HepG2 (cell line): ENCODE results near the gene GINS3. TPM values are rescaled to one million over a fixed set of nuclear protein-coding genes. Genes with fewer than 3 reads are reported as not detected.

ENCODE experiments used
- ARNT2 ChIP-seq: sonication (generic); formaldehyde crosslinking; IDR thresholded peaks from 2 replicates; pipeline ENCODE4 v1.8.0; 2022; ENCODE audit warnings: mild to moderate bottlenecking, low read depth, missing genetic modification reagents, moderate library complexity
- ASH2L ChIP-seq: fragments of 300-600, 200-600 bp; sonication (generic); IDR thresholded peaks from 2 replicates; pipeline ENCODE4 v1.7.0; 2017; ENCODE audit warnings: low read depth, mild to moderate bottlenecking, moderate library complexity, mixed read lengths, low read length; ENCODE audit not compliant: insufficient read length
- ATF2 ChIP-seq: sonication (generic); formaldehyde crosslinking; IDR thresholded peaks from 2 replicates; pipeline ENCODE4 v1.4.0; 2020; ENCODE audit warnings: missing genetic modification reagents
- ATF3 ChIP-seq: sonication (generic); formaldehyde crosslinking; IDR thresholded peaks from 2 replicates; pipeline ENCODE4 v1.4.0; 2020; ENCODE audit warnings: missing genetic modification reagents
- ELF1 ChIP-seq: sonication (generic); formaldehyde crosslinking; IDR thresholded peaks from 2 replicates; pipeline ENCODE4 v1.4.0; 2020; ENCODE audit warnings: missing genetic modification reagents
- EZH2 ChIP-seq: conservative IDR thresholded peaks from 2 replicates; pipeline ENCODE4 v1.6.1; 2012; ENCODE audit warnings: mild to moderate bottlenecking, low read depth, low read length, moderate library complexity
- FOXA1 ChIP-seq, 2 experiments: fragments of 450-650 bp in 1 of 2; sonication (generic) in 1 of 2; formaldehyde crosslinking in 1 of 2; IDR thresholded peaks; 2 replicates each; pipeline versions ENCODE4 v1.4.0 to v1.6.1; 2016 to 2020; ENCODE audit warnings: missing genetic modification reagents in 1 of 2
- HMG20B ChIP-seq: conservative IDR thresholded peaks from 2 replicates; pipeline ENCODE4 v1.6.1; 2016; ENCODE audit warnings: missing genetic modification reagents, missing compliant biosample characterization
- HNF1A ChIP-seq, 2 experiments: sonication (generic) in 1 of 2; formaldehyde crosslinking in 1 of 2; IDR thresholded peaks; 2 replicates each; pipeline versions ENCODE4 v1.4.0 to v1.6.1; 2016 to 2020; ENCODE audit warnings: borderline replicate concordance in 1 of 2, low read depth in 1 of 2, mild to moderate bottlenecking in 1 of 2, missing genetic modification reagents in 1 of 2
- MAFG ChIP-seq: sonication (generic); formaldehyde crosslinking; IDR thresholded peaks from 2 replicates; pipeline ENCODE4 v1.5.1; 2020; ENCODE audit warnings: mild to moderate bottlenecking, missing genetic modification reagents
- NCOA5 ChIP-seq: sonication (generic); formaldehyde crosslinking; IDR thresholded peaks from 2 replicates; pipeline ENCODE4 v1.4.0; 2020; ENCODE audit warnings: missing genetic modification reagents
- SMYD3 ChIP-seq: sonication (generic); formaldehyde crosslinking; IDR thresholded peaks from 2 replicates; pipeline ENCODE4 v1.8.1; 2023; ENCODE audit warnings: mild to moderate bottlenecking, missing genetic modification reagents
- ZNF121 ChIP-seq: sonication (generic); formaldehyde crosslinking; IDR thresholded peaks from 2 replicates; pipeline ENCODE4 v1.5.0; 2020; ENCODE audit warnings: mild to moderate bottlenecking, missing genetic modification reagents
- ZNF20 ChIP-seq: sonication (generic); formaldehyde crosslinking; IDR thresholded peaks from 2 replicates; pipeline ENCODE4 v1.4.0; 2020; ENCODE audit warnings: mild to moderate bottlenecking, moderate library complexity, missing genetic modification reagents
- ZNF335 ChIP-seq: sonication (generic); formaldehyde crosslinking; IDR thresholded peaks from 2 replicates; pipeline ENCODE4 v1.4.0; 2020; ENCODE audit warnings: missing genetic modification reagents
- ZNF484 ChIP-seq: sonication (generic); formaldehyde crosslinking; IDR thresholded peaks from 2 replicates; pipeline ENCODE4 v1.5.1; 2020; ENCODE audit warnings: mild to moderate bottlenecking, low read depth, missing genetic modification reagents, borderline replicate concordance
- ZNF572 ChIP-seq: sonication (generic); formaldehyde crosslinking; IDR thresholded peaks from 2 replicates; pipeline ENCODE4 v1.5.1; 2020; ENCODE audit warnings: mild to moderate bottlenecking, missing genetic modification reagents
- ZNF75D ChIP-seq: sonication (generic); formaldehyde crosslinking; IDR thresholded peaks from 2 replicates; pipeline ENCODE4 v1.8.1; 2023; ENCODE audit warnings: missing genetic modification reagents, mild to moderate bottlenecking, borderline replicate concordance
- ZNF773 ChIP-seq: sonication (generic); formaldehyde crosslinking; IDR thresholded peaks from 2 replicates; pipeline ENCODE4 v1.4.0; 2020; ENCODE audit warnings: missing genetic modification reagents, borderline replicate concordance
- ZSCAN25 ChIP-seq: sonication (generic); formaldehyde crosslinking; IDR thresholded peaks from 2 replicates; pipeline ENCODE4 v1.8.0; 2022; ENCODE audit warnings: mild to moderate bottlenecking, missing genetic modification reagents
- polyA plus RNA-seq, 8 experiments: library from polyadenylated mRNA; depleted of rRNA in 3 of 8; stranded (reverse) in 7 of 8; unstranded in 1 of 8; fragments of >200 nt; fragmentation: Illumina TruSeq in 4 of 8; extraction: Trizol in 4 of 8; gene quantifications; 2 replicates each; pipeline versions ENCODE4 v1.2.1 to v1.2.3, GENCODE V29; 2011 to 2016; ENCODE audit warnings: low read depth in 4 of 8, missing spikeins in 1 of 8, mixed read lengths in 1 of 8; ENCODE audit not compliant: insufficient read depth in 1 of 8
- total RNA-seq, 5 experiments: library from RNA; depleted of rRNA; stranded (reverse); fragments of >200 nt; fragmentation: Illumina TruSeq; extraction: Trizol; gene quantifications; 2 replicates each; pipeline ENCODE4 v1.2.3, GENCODE V29; 2016; ENCODE audit warnings: low read depth in 1 of 5
- TF ChIP-seq, protein P1 (sequence below): sonication (generic); formaldehyde crosslinking; IDR thresholded peaks from 2 replicates; pipeline ENCODE4 v1.8.0; 2022; ENCODE audit warnings: missing genetic modification reagents, mild to moderate bottlenecking, inconsistent platforms, borderline replicate concordance

The GINS3 gene
- total and polyA plus RNA-seq, 2 of the 13 experiments (the other 11 are each of a cell fraction or from before 2014, with no cell fraction given), result 6.5 to 19.3 TPM

DNA sequence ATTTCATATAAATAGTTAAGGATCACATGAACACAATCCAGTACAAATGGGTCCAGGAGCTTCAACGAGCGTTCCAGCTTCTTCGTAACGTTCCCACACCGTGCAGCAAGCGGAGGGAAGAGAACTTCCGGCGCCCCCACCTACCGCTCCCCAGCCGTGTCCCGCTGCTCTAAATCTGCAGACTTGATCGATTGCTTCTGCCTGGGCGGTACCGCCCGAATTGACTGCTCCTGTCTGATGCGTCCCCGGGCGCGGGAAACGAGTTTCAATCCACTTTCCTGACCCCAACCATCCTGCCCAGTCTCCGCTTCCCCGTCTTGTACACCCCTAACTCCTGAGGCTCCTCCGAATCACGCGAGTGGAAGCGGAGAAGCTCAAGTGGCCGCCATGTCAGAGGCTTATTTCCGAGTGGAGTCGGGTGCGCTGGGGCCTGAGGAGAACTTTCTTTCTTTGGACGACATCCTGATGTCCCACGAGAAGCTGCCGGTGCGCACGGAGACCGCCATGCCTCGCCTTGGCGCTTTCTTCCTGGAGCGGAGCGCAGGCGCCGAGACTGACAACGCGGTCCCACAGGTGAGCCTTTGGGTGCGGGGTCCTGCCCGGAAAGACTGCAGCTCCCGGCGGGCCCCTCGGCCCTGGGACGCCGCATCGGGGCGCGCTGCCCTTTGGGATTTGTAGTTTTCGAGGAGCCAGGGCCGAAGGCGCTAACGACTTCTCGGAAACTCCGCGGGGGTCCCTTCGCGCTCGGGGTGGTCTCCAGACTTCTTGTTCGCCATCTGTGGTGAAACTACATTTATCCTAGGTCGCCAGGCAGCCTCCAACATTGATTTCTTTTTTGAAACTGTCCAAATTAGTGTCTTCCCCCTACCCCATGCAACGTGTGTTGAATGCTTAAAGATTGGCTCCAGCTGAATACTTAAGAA, at the start of gene GINS3 (continued):
- TF ChIP-seq HNF1A (IDR thresholded peaks at IDR 0.05; ENCODE audit: low read depth) (no peak), HNF1A (CRISPR knock-in tag; IDR thresholded peaks at IDR 0.05; ENCODE audit: borderline replicate concordance) (peak; percentile 74), SMYD3 (CRISPR knock-in tag) (peak; percentile 88; the same call in 1 of the 2 replicates), ZNF75D (CRISPR knock-in tag) (no peak), ZNF484 (CRISPR knock-in tag) (0 out of 2 replicates have a peak, but pooled peaks have one; percentile 4), ARNT2 (CRISPR knock-in tag) (peak; percentile 91), FOXA1 (IDR thresholded peaks at IDR 0.05) (no peak), FOXA1 (CRISPR knock-in tag; IDR thresholded peaks at IDR 0.05) (peak; percentile 24; the same call in 1 of the 2 replicates), ZSCAN25 (CRISPR knock-in tag) (peak; percentile 75), ZNF335 (CRISPR knock-in tag) (peak; percentile 86; the same call in 1 of the 2 replicates), ZNF20 (CRISPR knock-in tag) (no peak; the same call in 1 of the 2 replicates), ASH2L (peak; percentile 99), HMG20B (no peak; the same call in 1 of the 2 replicates), ZNF572 (peak; percentile 90; the same call in 1 of the 2 replicates), EZH2 (no peak), NCOA5 (CRISPR knock-in tag) (no peak), ZNF773 (CRISPR knock-in tag) (no peak), ZNF121 (CRISPR knock-in tag) (0 out of 2 replicates have a peak, but pooled peaks have one; percentile 8), MAFG (CRISPR knock-in tag) (no peak), ATF2 (peak; percentile 84), ELF1 (CRISPR knock-in tag) (peak; percentile 79), ATF3 (peak; percentile 66; the same call in 1 of the 2 replicates)
- TF ChIP-seq, protein P1, sequence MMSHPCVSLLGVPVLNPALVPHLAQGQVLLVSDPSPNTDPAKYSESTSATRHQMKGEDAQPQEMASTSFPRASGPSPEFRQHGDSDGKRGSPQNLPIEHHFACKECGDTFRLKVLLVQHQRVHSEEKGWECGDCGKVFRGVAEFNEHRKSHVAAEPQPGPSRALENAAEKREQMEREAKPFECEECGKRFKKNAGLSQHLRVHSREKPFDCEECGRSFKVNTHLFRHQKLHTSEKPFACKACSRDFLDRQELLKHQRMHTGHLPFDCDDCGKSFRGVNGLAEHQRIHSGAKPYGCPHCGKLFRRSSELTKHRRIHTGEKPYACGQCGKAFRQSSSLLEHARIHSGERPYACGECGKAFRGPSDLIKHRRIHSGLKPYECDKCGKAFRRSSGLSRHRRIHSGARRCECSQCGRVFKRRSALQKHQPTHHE (CRISPR knock-in tag), result peak; percentile 60; the same call in 1 of the 2 replicates
